Suprapubic skin (tissue), 4 donors: ENCODE measurements around the gene CERS2. TPM values are rescaled to one million over a fixed set of nuclear protein-coding genes. Genes with fewer than 3 reads are reported as not detected.

Experiments used
- DNase-seq, 2 donors: peaks; one replicate each; pipeline ENCODE4 v3.0.0-alpha.2; 2019; ENCODE audit warnings: low spot score in 2 of 2
- H3K27ac ChIP-seq: fragments of 200-600 bp; sonication (generic); one replicate; pipeline ENCODE4 v1.5.1; 2019
- H3K27me3 ChIP-seq: fragments of 200-600 bp; sonication (generic); one replicate; pipeline ENCODE4 v1.5.1; 2019
- H3K36me3 ChIP-seq: fragments of 200-600 bp; sonication (generic); one replicate; pipeline ENCODE4 v1.5.1; 2019
- H3K4me1 ChIP-seq: fragments of 200-600 bp; sonication (generic); one replicate; pipeline ENCODE4 v1.5.1; 2019
- H3K4me3 ChIP-seq: fragments of 200-600 bp; sonication (generic); one replicate; pipeline ENCODE4 v1.5.1; 2019; ENCODE audit warnings: mild to moderate bottlenecking
- H3K9me3 ChIP-seq: fragments of 200-600 bp; sonication (generic); one replicate; pipeline ENCODE4 v1.5.1; 2019
- EP300 ChIP-seq: sonication (generic); formaldehyde crosslinking; IDR thresholded peaks from one replicate; pipeline ENCODE4 v1.6.1; 2017; ENCODE audit warnings: antibody characterized with exemption
- POLR2A ChIP-seq, 2 donors: fragments of 450-650 bp; IDR thresholded peaks; one replicate each; pipeline ENCODE4 v1.6.1; 2017; ENCODE audit warnings: antibody characterized with exemption in 2 of 2, mild to moderate bottlenecking in 2 of 2, moderate library complexity in 2 of 2
- POLR2AphosphoS5 ChIP-seq, 3 donors: sonication (generic); formaldehyde crosslinking; IDR thresholded peaks; one replicate each; pipeline ENCODE4 v1.6.1; 2017; ENCODE audit warnings: antibody characterized with exemption in 3 of 3
- WGBS: methylation state at CpG from one replicate; pipeline ENCODE4 v1.1.5; 2018; 5-methylcytosine and 5-hydroxymethylcytosine counted together
- total RNA-seq, 4 donors: library from RNA; depleted of rRNA; stranded (reverse); fragments of >200 nt; gene quantifications; one replicate each; pipeline ENCODE4 v1.1.0, GENCODE V29; 2016
- TF ChIP-seq, protein P1 (sequence below), 2 donors: fragments of 200-600 bp in 1 of 2; fragments of 450-650 bp in 1 of 2; sonication (generic) in 1 of 2; IDR thresholded peaks; one replicate each; pipeline ENCODE4 v1.5.1; 2016 to 2019; ENCODE audit warnings: antibody characterized with exemption in 2 of 2, mild to moderate bottlenecking in 1 of 2, moderate library complexity in 1 of 2

Gene CERS2
- total RNA-seq, 4 donors from 2014 or later: 46.5 to 57.9 (median 51.4) TPM

GRCh38 chr1:151010346-151010726 lies 35.7 kb upstream of the CERS2 start:
- DNase-seq: no peak
- H3K4me1 ChIP-seq: peaks cover 36% of the 10 kb centered on the region
- no peaks in the 10 kb centered on the region for H3K36me3 ChIP-seq
- H3K9me3 ChIP-seq: no peaks in the 10 kb centered on the region
- no peak for TF ChIP-seq EP300
- no peak for TF ChIP-seq POLR2A (IDR thresholded peaks at IDR 0.05)
- no peak for TF ChIP-seq POLR2AphosphoS5 (IDR thresholded peaks at IDR 0.05)
- TF ChIP-seq, protein P1, sequence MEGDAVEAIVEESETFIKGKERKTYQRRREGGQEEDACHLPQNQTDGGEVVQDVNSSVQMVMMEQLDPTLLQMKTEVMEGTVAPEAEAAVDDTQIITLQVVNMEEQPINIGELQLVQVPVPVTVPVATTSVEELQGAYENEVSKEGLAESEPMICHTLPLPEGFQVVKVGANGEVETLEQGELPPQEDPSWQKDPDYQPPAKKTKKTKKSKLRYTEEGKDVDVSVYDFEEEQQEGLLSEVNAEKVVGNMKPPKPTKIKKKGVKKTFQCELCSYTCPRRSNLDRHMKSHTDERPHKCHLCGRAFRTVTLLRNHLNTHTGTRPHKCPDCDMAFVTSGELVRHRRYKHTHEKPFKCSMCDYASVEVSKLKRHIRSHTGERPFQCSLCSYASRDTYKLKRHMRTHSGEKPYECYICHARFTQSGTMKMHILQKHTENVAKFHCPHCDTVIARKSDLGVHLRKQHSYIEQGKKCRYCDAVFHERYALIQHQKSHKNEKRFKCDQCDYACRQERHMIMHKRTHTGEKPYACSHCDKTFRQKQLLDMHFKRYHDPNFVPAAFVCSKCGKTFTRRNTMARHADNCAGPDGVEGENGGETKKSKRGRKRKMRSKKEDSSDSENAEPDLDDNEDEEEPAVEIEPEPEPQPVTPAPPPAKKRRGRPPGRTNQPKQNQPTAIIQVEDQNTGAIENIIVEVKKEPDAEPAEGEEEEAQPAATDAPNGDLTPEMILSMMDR (IDR thresholded peaks at IDR 0.05): no peak
- H3K4me3 ChIP-seq: no peak overlapping the region
- WGBS: 84% methylated on average over 3 of the region's 3 CpGs
- no peak overlapping the region for H3K27ac ChIP-seq
- H3K27me3 ChIP-seq: no peaks in the 10 kb centered on the region

- TF ChIP-seq, protein P1 (IDR thresholded peaks at IDR 0.05): no peak
- no peak for TF ChIP-seq POLR2AphosphoS5 (IDR thresholded peaks at IDR 0.05)
- TF ChIP-seq POLR2A (IDR thresholded peaks at IDR 0.05): no peak
- no peak for TF ChIP-seq EP300
- peaks cover 41% of the 10 kb centered on the region for H3K4me1 ChIP-seq
- H3K4me3 ChIP-seq: no peak overlapping the region
Observed at GRCh38 chr1:151009674-151010345, 35.2 kb upstream of the CERS2 start.

GRCh38 chr1:151009206-151009587 lies 34.6 kb upstream of the CERS2 start:
- Histone ChIP-seq H3K4me1 (peaks cover 47% of the 10 kb centered on the region), H3K36me3 (no peaks in the 10 kb centered on the region), H3K4me3 (peak overlapping the region; percentile 56), H3K27me3 (no peaks in the 10 kb centered on the region), H3K9me3 (no peaks in the 10 kb centered on the region), H3K27ac (peak overlapping the region; percentile 91)
- DNase-seq: no peak
- 44% methylated on average over 3 of the region's 3 CpGs for WGBS
- TF ChIP-seq, protein P1 (IDR thresholded peaks at IDR 0.05): no peak
- TF ChIP-seq EP300 (no peak), POLR2A (IDR thresholded peaks at IDR 0.05) (no peak), POLR2AphosphoS5 (IDR thresholded peaks at IDR 0.05) (no peak)

More at GRCh38 chr1:151009674-151010345, 35.2 kb upstream of the CERS2 start:
- 95% methylated on average over 8 of the region's 8 CpGs for WGBS
- no peaks in the 10 kb centered on the region for H3K27me3 ChIP-seq
- DNase-seq: no peak
- no peaks in the 10 kb centered on the region for H3K9me3 ChIP-seq
- H3K27ac ChIP-seq: no peak overlapping the region
- H3K36me3 ChIP-seq: no peaks in the 10 kb centered on the region

DNA sequence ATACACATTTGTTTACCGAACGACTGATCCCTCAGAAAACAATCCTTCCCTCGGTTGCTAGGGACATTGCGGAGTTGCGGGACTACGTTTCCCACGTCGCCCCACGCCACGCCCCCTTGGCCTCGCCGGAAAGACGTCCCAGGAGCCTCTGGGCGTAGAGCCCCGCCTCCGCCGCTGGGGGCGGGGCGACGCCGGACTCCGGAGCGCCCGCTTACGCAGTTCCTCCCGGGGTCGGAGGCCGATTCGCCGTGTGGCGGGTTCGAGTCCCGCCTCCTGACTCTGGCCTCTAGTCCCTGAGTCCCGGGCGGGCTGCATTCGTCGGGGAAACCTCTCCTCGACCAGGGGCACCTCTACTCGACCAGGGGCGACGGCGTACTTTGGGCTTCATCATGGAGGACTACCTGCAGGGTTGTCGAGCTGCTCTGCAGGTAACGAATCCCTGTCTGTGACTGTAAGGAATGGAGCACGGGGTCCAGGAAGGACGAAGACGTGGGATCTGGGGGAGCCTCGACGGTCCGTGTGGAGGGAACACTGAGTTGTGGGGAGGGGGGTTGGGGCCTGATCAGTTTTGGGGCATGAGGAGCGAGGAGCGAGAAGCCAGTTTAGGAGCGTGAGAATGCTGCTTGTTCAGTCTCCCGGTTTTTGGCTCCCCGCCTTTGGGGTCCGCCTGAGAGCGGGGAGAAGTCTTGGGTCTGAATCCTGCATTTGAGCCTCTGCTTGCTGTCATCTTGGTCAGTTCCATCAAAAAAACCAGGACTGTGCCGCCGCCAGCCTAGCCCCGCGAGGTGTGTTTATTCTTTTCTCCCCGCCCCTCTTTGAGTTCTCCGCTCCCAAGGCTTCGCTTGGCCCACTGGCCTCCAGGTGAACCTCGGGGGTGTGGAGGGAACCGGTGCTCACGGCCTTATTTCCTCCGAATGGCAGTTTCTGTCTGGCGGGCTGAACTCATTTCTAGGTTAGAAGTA lies 33.9 kb upstream of the CERS2 start, which contains the start of gene PRUNE1:
TSS of gene PRUNE1 (plus strand) at position 206 of the 962 bp plus-strand sequence. CDS start at position 390, 184 bp downstream.
- Histone ChIP-seq H3K36me3 (no peaks in the 10 kb centered on the region), H3K4me1 (peaks cover 54% of the 10 kb centered on the region), H3K4me3 (peak within 1 kb of the TSS; percentile 65), H3K27me3 (no peaks in the 10 kb centered on the region), H3K9me3 (no peaks in the 10 kb centered on the region), H3K27ac (peak within 1 kb of the TSS; percentile 91)
- WGBS: 1% methylated on average over 33 of the region's 69 CpGs
- TF ChIP-seq, protein P1 (IDR thresholded peaks at IDR 0.05): no peak
- peak in 2 of 3 donors; percentile 3 to 61 for TF ChIP-seq POLR2AphosphoS5 (IDR thresholded peaks at IDR 0.05)
- TF ChIP-seq POLR2A (IDR thresholded peaks at IDR 0.05): peak in 1 of 2 donors; percentile 45
- TF ChIP-seq EP300: no peak
- DNase-seq: peak; percentile 99

DNA sequence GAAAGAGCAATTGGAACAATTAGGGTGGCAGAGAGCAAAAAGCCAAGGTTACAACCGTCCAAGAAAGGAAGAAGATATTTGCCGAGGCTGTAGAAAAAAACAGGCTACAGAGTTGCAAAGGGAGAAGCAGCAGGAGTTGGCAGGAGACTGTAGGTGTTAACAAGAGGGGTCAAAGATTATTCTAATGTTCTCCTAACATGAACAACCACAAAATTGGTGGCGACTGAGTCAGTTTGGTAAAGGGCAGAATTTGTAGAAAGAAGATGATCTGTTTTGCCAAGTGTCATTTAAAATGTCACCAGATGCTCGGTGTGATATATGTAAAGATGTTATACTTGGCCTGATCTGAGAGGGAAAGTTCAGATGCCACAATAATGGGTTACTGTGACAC lies 33.2 kb upstream of the CERS2 start:
- Histone ChIP-seq H3K27me3 (no peaks in the 10 kb centered on the region), H3K4me1 (peaks cover 61% of the 10 kb centered on the region), H3K4me3 (peak overlapping the region; percentile 56), H3K9me3 (no peaks in the 10 kb centered on the region), H3K27ac (peak overlapping the region; percentile 91), H3K36me3 (no peaks in the 10 kb centered on the region)
- no peak for TF ChIP-seq EP300
- TF ChIP-seq POLR2A (IDR thresholded peaks at IDR 0.05): no peak
- TF ChIP-seq, protein P1 (IDR thresholded peaks at IDR 0.05): no peak
- no peak for TF ChIP-seq POLR2AphosphoS5 (IDR thresholded peaks at IDR 0.05)
- DNase-seq: no peak
- WGBS: 14% methylated on average over 4 of the region's 4 CpGs
